Measurements from ENCODE around the gene RNF138.
"Not testable (repeated sequence)": the region's sequence is repeated elsewhere in the genome, so short reads cannot be mapped to it uniquely, and the experiment has no call there.

Gene RNF138

GRCh38 chr18:32175265-32175664 is 83.6 kb downstream of the RNF138 start:
- no peak overlapping the region for H3K4me3 ChIP-seq (ENCODE audit: low read length)
- no peak for TF ChIP-seq ZNF274 (IDR thresholded peaks at IDR 0.05; ENCODE audit: low read depth, low read length)

GRCh38 chr18:32176745-32177144 is 85.1 kb downstream of the RNF138 start:
- H3K4me3 ChIP-seq (ENCODE audit: low read length) = not testable (repeated sequence)

- no peak overlapping the region for H3K4me3 ChIP-seq (ENCODE audit: low read length)
- TF ChIP-seq ZNF274 (IDR thresholded peaks at IDR 0.05; ENCODE audit: low read depth, low read length) = no peak
Observed at GRCh38 chr18:32177530-32177929, 85.9 kb downstream of the RNF138 start.

Measured in GM08714 (cell line).